ELR (cell line): ENCODE measurements around the gene FARP1.

Source experiments
- DNase-seq: peaks from one replicate; pipeline ENCODE4 v3.0.0-alpha.2; 2015; ENCODE audit warnings: low read depth

The FARP1 gene

DNA sequence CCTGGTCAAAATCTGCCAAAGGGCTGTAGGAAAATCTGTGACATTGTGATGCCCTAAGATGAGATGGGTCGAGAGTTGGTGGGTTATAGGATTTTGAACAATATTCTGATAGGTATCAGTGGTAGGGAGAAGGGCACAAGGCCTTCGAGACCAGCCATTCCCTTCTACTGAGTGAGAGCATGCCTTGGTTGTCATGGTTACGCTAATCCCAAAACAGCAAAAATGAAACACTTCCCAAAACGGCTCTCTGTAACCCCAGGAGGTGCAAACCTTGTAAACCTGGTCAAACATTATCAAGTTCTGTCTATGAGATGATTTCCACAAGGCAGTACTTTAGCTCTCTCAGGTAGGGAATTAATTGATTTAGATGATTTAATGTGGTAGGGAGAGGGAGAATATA, 192.8 kb downstream of the FARP1 start:
- DNase-seq: no peak

DNA sequence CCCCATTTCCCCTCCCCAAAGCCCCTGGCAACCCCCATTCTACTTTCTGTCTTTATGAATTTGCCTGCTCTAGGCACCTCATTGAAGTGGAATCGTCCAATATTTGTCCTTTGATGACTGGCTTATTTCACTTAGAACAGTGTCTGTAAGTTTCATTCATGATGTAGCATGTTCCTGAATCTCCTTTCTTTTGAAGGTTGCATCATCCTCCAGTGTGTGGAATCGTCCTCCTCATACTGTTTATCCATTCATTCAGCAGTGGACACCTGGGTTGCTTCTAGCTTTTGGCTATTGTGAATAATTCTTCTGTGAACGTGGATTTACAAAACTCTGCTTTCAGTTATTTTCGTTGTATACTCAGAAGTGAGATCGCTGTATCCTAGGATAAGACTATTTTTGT, 195.4 kb downstream of the FARP1 start:
- no peak for DNase-seq

DNA sequence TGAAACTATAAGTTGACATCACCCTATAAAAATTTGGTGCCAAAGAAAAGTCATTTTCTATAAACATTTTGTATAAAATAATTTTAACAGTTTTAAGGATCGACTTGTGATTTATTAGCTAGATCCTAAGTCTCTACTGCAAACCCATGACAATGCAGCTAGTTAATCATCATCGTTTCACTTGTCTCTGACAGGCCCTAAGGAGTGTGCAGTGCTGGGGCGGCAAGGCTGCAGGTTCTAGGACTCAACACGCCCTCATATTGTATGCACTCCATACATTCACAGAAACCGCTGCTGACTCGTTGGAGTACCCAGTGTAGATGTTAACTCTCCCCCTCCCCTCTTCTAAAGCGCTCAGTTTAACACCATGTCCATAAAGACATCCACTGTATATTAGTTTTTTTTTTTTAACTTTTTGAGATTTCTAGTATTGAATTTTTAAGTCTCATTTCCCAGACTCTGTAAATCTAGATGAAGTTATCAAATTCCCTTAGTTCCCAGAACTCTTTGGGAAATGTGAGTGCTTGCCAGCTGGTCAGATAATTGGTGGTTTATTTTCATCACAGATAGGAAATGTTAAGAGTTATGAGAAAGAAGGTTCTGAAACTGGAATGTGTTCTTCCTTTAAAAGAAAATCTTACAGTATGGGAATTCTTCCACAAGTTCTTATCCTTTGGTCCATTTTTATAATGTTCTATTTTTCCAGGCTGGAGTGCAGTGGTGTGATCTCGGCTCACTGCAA, 197.0 kb downstream of the FARP1 start:
- no peak for DNase-seq

DNA sequence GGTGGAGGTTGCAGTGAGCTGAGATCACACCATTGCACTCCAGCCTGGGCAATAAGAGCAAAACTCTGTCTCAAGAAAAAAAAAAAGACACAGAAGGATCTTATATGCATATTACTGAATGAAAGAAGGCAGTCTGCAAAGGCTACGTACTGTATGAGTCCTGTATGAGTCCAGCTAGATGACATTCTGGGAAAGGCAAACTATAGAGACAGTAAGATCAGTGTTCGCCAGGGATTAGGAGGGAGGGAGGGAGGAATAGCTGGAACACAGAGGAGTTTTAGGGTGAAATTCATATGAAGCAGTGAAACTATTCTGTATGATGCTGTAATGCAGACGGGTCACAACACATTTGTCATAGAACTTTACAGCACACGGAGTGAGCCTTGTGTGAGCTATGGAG, 200.1 kb downstream of the FARP1 start:
- DNase-seq: no peak

DNA sequence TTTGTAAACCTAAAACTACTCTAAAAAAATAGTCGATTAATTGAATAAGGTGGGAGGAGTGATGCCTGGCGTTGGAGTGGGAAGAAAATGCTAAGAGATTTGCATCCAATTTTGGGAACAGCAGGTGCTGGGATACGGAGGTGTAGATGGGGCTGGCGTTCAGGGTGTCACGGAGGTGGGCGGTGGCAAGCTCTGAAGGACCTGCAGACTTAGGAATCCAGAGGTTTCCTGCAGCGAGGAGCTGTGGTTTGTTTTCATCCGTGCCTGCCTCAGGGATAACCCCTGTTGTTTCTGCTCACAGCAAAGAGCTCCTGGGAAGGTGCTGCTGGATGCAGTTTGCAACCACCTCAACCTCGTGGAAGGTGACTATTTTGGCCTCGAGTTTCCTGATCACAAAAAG, 200.6 kb downstream of the FARP1 start:
- no peak for DNase-seq

DNA sequence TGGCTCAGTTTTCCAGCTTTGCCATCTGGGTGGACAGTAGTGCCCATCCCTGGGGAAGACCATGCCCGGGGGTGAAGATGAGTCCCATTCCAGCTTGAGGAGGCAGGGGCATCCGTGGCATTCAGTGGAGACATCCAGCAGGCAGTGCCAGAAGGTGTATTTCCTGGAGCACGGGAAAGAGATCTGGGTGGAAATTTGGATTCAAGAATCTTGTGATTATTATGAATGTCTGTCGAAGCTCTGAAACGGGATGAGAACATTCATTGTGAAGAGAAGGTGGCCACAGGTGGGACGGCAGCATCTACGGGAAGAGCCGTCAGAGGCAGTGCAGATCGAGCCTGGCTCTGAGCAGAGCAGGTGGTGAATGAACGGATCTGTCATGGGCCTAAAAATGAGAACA, 201.5 kb downstream of the FARP1 start:
- no peak for DNase-seq

DNA sequence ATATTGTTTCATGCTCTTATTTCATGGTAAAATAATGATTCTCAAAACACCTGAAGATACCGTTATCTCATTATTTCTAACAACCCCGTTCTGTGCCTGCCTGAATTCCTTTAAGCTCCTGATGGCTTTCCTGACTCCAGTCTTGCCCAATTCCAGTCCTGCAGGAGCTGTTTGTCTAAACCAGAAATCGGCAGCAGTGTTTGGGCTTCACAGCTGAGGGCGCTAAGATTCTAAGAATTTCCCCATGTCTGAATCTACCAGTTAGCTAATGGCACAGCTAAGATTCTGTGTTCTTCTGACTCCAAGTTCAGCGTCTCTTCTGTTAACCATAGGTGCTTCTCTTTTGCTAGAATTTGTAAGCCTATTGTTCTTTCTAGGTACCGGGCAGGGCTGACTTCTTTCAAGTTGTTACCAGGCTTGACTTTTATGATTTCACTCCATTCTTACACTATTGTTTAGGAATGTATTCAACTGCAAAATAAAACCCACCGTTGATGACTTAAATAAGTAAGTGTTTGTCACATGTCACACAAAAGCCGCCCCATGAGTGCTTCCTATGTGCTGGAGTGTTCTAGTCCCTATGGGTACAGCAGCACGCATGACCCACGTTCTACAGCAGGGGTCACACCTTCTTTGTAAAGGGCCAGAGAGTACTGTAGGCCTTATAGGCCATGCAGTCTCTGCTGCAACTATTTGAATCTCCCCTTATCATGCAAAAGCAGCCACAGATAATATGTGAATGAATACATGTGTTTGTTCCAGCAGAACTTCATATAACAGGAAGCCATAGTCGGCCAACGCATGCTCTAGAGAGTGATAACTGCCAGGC, 202.4 kb downstream of the FARP1 start:
- DNase-seq: peak; percentile 7

DNA sequence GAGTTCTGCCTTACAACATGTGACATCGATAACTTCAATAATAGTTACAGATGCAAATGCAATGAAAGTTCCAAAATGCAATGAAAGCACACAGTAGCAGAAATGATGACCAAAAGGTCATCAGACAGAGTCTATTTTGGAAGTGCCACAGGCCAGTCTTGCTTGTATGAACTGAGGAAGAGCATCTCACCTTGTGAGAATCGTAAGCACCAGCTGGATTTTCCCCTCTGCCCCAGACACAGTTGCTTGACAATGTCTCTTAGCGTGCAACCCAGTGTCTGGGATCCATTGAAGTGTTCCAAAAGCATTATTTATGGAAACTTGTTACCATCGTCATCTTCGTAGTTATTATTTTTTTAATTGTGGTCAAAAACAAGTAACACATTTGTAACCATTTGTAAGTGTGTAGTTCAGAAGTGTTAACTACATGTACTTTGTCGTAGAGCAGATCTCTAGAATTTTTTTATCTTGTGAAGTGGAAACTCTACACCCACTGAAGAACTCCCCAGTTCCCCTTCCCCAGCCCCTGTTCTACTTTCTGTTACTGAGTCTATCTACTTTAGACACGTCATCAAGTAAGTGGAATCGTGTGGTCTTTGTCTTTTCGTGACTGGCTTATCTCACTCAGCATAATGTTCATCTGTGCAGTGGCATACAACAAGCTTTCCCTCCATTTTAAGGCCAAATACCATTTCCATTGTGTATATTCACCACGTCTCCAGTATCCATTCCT, 204.2 kb downstream of the FARP1 start:
- DNase-seq: no peak

DNA sequence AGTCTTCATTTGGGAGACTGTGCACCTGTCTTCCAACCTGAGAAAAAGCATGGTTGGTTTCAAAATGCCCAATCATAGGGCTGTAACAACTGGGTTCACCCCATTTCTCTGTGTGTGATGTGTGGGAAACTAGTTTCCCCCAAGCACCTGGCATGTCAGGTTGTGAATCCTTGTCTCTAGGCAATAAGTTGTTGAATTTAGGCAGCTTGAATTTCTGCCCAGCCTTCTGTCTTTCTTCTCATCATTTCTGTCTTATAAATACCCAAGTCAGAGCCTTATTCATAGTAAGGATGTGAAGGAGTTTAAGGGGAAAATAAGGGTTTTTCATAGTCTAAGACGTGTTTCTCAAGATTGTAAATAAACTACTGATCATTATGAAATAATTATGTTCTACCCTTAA, 204.9 kb downstream of the FARP1 start:
- DNase-seq: no peak

DNA sequence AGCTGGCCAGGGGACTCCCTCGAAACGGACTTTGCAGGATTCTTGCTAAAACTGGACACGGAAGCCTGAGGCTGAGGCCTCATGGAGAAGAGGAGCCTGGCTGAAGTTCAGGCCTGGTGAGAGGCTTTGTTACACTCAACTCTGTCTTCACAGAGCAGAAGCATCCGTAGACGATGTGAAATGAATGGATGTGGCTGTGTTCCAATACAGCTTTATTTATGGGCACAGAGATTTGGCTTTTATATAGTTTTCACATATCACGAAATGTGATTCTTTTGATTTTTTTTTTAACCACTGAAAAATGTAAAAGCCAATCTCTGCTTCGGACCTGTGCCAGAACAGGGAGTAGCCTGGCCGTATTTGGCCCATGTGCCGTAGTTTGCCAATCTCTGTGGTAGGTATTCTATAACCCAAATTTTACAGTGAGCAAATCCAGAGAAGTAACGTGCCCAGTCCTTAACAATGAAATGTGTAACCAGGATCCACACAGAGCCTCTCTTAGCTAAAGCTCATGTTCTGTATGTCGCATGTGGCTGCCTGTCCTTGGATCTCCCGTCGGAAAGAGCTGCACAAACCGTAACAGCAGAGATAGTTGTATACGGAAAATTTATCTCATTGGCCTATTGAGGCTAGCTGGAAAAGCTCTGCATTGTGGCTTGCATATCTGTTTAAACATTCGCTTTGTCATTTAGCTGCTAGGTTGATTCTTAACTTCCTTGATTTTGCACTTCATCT, 205.7 kb downstream of the FARP1 start:
- no peak for DNase-seq

DNA sequence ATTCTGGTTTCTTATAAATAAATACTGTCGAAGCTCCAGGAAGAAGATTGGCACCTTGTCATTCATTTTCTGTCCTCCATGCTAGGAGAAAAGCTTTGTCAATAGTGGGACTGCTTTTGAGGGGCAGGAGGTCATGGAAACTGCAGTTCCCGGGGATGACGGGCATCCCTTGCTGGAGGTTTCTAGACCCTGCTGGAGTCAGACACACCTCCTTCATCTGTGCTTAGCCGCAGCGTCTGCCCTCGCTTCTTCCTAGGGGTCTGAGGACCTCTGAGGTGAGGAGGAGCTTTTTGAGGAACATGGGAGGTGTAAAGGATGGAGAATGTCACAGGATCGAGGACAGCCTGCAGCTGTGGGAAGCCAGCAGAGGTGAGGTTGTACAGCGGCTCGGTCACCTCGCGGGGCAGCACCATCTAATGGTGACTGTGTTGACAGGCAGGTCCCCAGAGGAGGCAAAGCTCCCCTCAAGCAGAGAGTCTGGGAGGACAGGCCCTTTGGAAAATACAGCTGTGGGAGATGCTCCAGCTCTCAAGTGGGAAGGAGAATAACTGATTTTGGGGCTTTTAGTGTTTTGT, 206.9 kb downstream of the FARP1 start:
- DNase-seq: no peak

DNA sequence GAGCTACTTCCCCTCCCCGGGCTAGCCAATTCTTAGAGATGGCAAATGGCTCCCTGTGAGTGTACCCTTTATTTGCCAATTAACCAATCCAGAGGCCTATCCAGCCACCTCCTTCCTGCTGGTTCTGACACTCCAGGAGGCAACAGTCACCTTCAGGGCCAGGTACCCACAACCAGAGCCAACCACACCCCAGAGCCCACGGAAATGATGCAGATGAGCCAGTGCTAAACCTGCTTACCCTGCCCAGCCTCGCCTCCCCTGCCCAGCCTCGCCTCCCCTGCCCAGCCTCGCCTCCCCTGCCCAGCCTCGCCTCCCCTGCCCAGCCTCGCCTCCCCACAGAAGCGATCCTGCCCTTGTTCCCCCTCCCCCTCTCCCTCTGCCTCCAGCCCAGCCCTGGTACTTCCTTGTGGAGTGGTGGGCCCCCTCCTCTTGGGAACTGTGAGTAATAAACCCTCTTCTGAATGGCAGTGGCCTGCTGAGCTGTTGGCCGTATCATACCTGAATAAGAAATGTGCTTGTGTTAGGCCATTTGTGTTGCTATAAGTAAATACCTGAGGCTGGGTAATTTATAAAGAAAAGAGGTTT, 207.9 kb downstream of the FARP1 start:
- no peak for DNase-seq

DNA sequence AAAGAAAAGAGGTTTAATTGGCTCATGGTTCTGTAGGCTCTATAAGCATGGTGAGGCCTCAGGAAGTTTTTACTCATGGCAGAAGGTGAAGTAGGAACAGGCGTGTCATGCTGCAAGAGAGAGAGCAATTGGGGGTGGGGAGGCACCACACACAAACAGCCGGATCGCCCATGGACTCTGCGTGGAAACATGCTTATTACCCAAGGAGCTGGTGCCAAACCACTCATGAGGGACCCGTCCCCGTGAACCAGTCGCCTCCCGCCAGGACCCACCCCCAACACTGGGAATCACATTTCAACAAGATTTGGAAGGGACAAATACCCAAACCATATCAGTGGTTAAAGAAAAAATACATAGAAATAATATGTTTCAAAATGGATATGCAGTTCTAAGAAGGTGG, 208.7 kb downstream of the FARP1 start:
- no peak for DNase-seq

DNA sequence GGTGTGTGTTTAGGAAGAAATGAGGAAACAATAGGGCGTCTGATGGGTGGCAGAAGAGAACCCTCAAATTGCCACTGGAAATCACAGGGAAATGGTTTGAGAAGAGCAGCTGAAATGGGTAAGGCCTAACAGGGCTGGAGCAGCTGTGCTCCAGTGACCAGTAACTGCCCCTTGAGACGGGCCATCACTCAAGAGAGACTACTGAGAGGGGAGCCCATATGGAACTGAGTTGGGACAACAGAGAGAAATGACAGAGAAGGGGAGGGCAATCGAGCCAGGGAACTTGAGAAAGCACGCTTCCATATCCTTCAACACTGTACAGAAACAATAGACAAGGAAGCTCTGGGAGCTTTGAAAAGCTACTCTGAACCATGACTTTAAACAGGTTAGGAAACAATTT, 209.3 kb downstream of the FARP1 start:
- DNase-seq: no peak

DNA sequence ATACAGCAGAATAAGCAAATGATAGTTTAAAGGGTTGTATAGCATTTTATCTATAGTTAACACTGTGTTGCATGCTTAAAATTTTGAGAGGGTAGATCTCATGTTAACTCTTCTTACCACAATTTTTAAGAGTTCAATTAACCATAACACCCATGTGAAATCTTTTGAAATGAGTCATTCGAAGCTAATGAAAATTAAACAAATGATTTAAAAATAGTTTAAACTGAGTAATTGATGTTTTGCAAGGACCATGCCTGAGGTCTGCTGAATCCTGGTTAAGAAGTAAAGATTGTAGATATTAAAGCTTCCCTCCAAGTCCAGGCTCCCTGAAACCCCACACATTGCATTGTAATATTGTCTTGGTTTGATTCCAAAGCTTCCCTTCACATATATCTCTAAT, 210.9 kb downstream of the FARP1 start:
- DNase-seq: no peak

DNA sequence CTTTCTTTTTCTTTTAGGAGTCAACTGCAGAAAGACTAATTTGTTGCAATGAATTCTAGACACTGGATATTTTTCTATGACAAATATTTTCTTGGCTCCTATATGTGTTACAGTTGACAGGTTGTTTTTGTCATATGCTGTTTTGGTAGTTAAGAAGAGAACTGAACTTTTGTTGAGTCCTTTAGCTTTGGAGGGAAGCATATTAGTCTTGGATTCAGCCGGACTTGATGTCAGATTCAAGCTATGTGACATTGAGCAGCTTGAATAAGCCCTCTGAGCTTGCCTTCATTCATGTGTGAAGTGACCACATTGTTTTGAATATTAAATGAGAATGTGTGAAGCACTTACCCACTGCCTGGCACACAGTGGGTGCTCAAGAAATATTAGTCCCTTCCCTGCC, 216.0 kb downstream of the FARP1 start:
- DNase-seq: no peak

DNA sequence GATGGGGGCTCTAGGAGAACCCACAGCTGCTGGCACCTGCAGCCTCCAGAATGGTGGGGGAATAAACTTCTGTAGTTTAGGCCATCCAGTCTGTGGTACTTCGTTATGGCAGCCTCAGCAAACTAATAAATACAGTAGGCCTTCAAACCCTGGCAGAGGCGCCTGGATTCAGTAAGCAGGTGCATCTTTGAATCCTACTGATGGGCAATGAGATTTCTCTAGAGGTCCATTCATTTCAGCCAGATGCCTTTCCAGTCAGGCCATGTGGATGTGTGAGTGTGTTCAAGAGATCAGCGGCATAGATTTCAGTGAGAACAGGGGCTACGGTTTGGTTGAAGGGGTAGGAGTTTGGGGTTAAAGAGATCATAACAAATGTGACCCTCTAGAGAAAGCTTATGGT, 217.7 kb downstream of the FARP1 start:
- no peak for DNase-seq

DNA sequence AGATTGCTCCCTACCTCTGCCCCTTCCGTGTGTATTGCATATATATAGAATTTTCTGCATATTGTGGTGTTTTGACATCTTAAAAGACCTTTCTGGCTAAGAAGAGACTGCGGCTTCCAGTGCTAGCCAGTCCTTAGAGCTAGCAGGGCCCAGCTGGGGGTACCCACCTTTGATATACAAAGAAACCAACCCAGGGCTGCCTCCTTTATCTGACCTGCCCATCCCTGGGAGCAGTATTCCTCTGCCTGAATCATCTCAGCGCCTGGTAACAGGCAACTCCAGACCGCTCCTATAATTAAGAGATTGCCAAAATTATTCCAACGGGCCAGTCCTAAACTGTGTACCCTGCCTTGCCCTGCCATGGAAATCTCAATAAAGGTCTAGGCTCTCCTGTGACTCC, 220.4 kb downstream of the FARP1 start:
- no peak for DNase-seq

DNA sequence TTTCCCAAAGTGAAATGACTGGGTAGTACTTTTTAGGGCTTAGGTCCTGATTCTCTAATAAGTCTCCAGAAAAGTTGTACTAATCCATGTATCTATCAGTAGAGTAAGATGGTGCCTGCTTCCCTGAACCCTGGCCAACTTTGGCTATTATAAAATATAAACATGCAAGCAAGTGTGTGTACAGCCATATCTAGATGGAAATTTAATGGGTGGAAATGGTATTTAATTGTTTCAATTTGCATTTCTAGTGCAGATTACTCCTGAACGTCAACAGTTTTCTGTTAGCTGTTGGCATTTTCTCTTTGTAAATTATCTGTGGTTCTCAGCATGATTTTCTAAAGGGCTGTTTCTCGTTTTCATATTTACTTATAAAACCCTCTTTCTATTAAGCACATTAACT, 221.3 kb downstream of the FARP1 start:
- no peak for DNase-seq

DNA sequence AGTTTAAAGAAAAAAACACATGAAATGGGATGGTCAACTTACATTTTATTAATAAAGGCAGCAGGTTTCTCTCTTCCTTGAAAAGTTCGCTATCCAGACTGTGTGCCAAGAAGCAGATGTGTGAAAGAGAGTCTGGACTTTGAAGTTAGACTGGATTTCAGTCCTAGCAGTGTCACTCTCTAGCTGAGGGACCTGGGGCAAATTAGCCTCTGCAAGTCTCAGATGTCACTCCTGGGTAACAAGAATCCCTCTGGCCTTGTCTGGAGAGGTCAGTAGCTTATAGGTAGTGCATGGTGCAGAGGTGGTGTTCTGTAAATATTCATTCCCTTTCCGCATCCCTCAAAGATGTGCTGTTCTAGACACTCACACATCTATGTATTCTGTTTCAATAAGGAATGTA, 221.8 kb downstream of the FARP1 start:
- no peak for DNase-seq

DNA sequence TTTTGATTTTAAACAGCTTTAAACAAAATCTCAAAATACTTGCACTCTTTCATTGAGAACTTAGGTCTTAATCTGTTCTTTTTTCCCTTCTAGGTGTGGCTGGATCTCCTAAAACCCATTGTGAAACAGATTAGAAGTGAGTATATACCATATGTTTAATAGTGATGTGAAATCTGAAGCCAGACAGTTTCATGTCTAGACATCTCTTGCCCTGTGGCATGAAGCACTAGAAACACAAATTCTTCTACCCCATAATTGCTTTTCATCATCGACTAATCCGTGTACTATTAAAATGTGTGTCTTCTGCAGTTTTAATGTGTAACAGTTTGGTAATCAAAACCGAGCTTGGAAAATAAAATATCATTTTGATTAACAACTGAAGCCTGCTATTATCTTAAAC, 222.4 kb downstream of the FARP1 start:
- no peak for DNase-seq

DNA sequence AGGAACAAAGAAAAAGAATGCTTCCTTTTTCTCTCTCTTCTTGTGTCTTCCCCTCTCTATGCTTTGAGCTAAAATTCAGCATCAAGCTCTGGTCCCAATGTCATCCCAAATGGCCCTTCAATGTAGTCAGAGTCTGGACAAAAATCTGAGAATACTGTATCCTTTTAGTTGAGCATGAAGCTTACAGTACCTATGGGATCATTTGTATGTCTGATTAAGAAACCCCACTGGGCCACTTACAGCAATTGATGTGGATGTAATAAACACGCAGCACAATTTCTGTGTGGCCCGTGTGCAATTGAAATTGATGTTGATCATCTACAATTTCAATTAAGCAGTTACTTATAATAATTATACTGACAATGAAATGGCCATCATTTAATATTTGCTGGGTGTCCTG, 223.1 kb downstream of the FARP1 start:
- no peak for DNase-seq
